H9 (cell line): ENCODE measurements around the gene GRIN2A. TPM values are rescaled to one million over a fixed set of nuclear protein-coding genes. Genes with fewer than 3 reads are reported as not detected.

Experiments
- DNase-seq: peaks from one replicate; pipeline ENCODE4 v3.0.0-alpha.2; 2017
- H2AFZ ChIP-seq: one replicate; pipeline ENCODE4 v1.6.1; 2013; ENCODE audit warnings: mild to moderate bottlenecking, low read length, control low read depth, moderate library complexity
- H2AK5ac ChIP-seq: 2 replicates; pipeline ENCODE4 v1.6.1; 2013; ENCODE audit warnings: low read length, control low read depth, mixed read lengths; ENCODE audit not compliant: insufficient read length
- H2BK120ac ChIP-seq: one replicate; pipeline ENCODE4 v1.6.1; 2013; ENCODE audit warnings: low read depth, mild to moderate bottlenecking, low read length, control low read depth, inconsistent platforms; ENCODE audit not compliant: poor library complexity, severe bottlenecking
- H2BK12ac ChIP-seq: 2 replicates; pipeline ENCODE4 v1.6.1; 2013; ENCODE audit warnings: low read length, control low read depth, mixed read lengths, low read depth; ENCODE audit not compliant: insufficient read length
- H2BK15ac ChIP-seq: 2 replicates; pipeline ENCODE4 v1.6.1; 2013; ENCODE audit warnings: low read depth, low read length, control low read depth
- H2BK20ac ChIP-seq: one replicate; pipeline ENCODE4 v1.6.1; 2013; ENCODE audit warnings: low read depth, mild to moderate bottlenecking, low read length, control low read depth, inconsistent platforms; ENCODE audit not compliant: poor library complexity, severe bottlenecking
- H2BK5ac ChIP-seq: 2 replicates; pipeline ENCODE4 v1.6.1; 2013; ENCODE audit warnings: low read length, control low read depth, mixed read lengths; ENCODE audit not compliant: insufficient read length
- H3K14ac ChIP-seq: 2 replicates; pipeline ENCODE4 v1.6.1; 2013; ENCODE audit warnings: low read length, control low read depth; ENCODE audit not compliant: insufficient read depth
- H3K18ac ChIP-seq: 2 replicates; pipeline ENCODE4 v1.6.1; 2013; ENCODE audit warnings: low read depth, mild to moderate bottlenecking, mixed read lengths, low read length, control low read depth; ENCODE audit not compliant: insufficient read length
- H3K23ac ChIP-seq: 2 replicates; pipeline ENCODE4 v1.6.1; 2013; ENCODE audit warnings: low read length, control low read depth, mixed read lengths, low read depth; ENCODE audit not compliant: insufficient read length
- H3K23me2 ChIP-seq: 2 replicates; pipeline ENCODE4 v1.6.1; 2013; ENCODE audit warnings: low read depth, mild to moderate bottlenecking, mixed read lengths, low read length, control low read depth; ENCODE audit not compliant: insufficient read length, poor library complexity, severe bottlenecking
- H3K27ac ChIP-seq: 2 replicates; pipeline ENCODE4 v1.5.1; 2013; ENCODE audit warnings: low read length, control low read depth, mixed read lengths, low read depth; ENCODE audit not compliant: insufficient read length
- H3K27me3 ChIP-seq: 2 replicates; pipeline ENCODE4 v1.6.1; 2013; ENCODE audit warnings: low read length, control low read depth, inconsistent platforms; ENCODE audit not compliant: insufficient read depth
- H3K4ac ChIP-seq: 2 replicates; pipeline ENCODE4 v1.6.1; 2013; ENCODE audit warnings: low read depth, mild to moderate bottlenecking, control low read depth, inconsistent platforms, low read length, moderate library complexity
- H3K4me1 ChIP-seq: 2 replicates; pipeline ENCODE4 v1.6.1; 2013; ENCODE audit warnings: low read length, control low read depth, inconsistent platforms; ENCODE audit not compliant: insufficient read depth
- H3K4me2 ChIP-seq: 2 replicates; pipeline ENCODE4 v1.6.1; 2013; ENCODE audit warnings: low read length, control low read depth, mixed read lengths; ENCODE audit not compliant: insufficient read length, insufficient read depth
- H3K56ac ChIP-seq: 2 replicates; pipeline ENCODE4 v1.6.1; 2013; ENCODE audit warnings: low read depth, mild to moderate bottlenecking, mixed read lengths, low read length, control low read depth; ENCODE audit not compliant: insufficient read length
- H3K79me1 ChIP-seq: 2 replicates; pipeline ENCODE4 v1.6.1; 2013; ENCODE audit warnings: low read depth, mild to moderate bottlenecking, moderate library complexity, low read length, control low read depth, inconsistent platforms; ENCODE audit not compliant: insufficient read depth, poor library complexity, severe bottlenecking
- H3K79me2 ChIP-seq: 2 replicates; pipeline ENCODE4 v1.6.1; 2013; ENCODE audit warnings: low read length, control low read depth, inconsistent platforms; ENCODE audit not compliant: insufficient read depth
- H3K9ac ChIP-seq: 2 replicates; pipeline ENCODE4 v1.6.1; 2013; ENCODE audit warnings: low read length, control low read depth, mixed read lengths; ENCODE audit not compliant: insufficient read length; ENCODE audit errors: extremely low read depth
- H3K9me3 ChIP-seq: one replicate; pipeline ENCODE4 v1.6.1; 2013; ENCODE audit warnings: low read depth, low read length, inconsistent platforms; ENCODE audit not compliant: control insufficient read depth
- H3T11ph ChIP-seq: one replicate; pipeline ENCODE4 v1.6.1; 2013; ENCODE audit warnings: mild to moderate bottlenecking, low read length, control low read depth, inconsistent platforms
- H4K20me1 ChIP-seq: one replicate; pipeline ENCODE4 v1.6.1; 2013; ENCODE audit not compliant: control insufficient read depth, insufficient read length, insufficient read depth
- H4K5ac ChIP-seq: 2 replicates; pipeline ENCODE4 v1.6.1; 2013; ENCODE audit warnings: low read depth, mild to moderate bottlenecking, mixed read lengths, low read length, control low read depth; ENCODE audit not compliant: insufficient read length
- H4K8ac ChIP-seq: replicated peaks from 2 replicates; pipeline ENCODE4 v1.6.1; 2013; ENCODE audit warnings: low read length, control low read depth, mixed read lengths, low read depth; ENCODE audit not compliant: insufficient read length
- H4K91ac ChIP-seq: 2 replicates; pipeline ENCODE4 v1.6.1; 2013; ENCODE audit warnings: low read depth, mild to moderate bottlenecking, moderate library complexity, mixed read lengths, low read length, control low read depth; ENCODE audit not compliant: insufficient read length
- H3K27ac Mint-ChIP-seq, 3 experiments: 2 replicates in 2 of 3; 3 replicates in 1 of 3; pipeline ENCODE4 v1.8.0; 2020 to 2021; ENCODE audit warnings: mixed read lengths in 3 of 3, mild to moderate bottlenecking in 1 of 3, moderate library complexity in 1 of 3
- H3K27me3 Mint-ChIP-seq: 2 replicates; pipeline ENCODE4 v1.8.0; 2021; ENCODE audit warnings: low read depth, mild to moderate bottlenecking, moderate library complexity, mixed read lengths
- H3K36me3 Mint-ChIP-seq, 3 experiments: 2 replicates in 2 of 3; 3 replicates in 1 of 3; pipeline ENCODE4 v1.8.0; 2020 to 2021; ENCODE audit warnings: low read depth in 3 of 3, mixed read lengths in 3 of 3; ENCODE audit not compliant: insufficient read depth in 1 of 3
- H3K4me1 Mint-ChIP-seq, 2 experiments: 2 replicates each; pipeline ENCODE4 v1.8.0; 2020; ENCODE audit warnings: mixed read lengths in 2 of 2
- H3K4me3 Mint-ChIP-seq, 2 experiments: 2 replicates in 1 of 2; 3 replicates in 1 of 2; pipeline ENCODE4 v1.8.0; 2020 to 2021; ENCODE audit warnings: mild to moderate bottlenecking in 2 of 2, mixed read lengths in 2 of 2, moderate library complexity in 1 of 2
- H3K9me3 Mint-ChIP-seq, 2 experiments: 2 replicates in 1 of 2; 3 replicates in 1 of 2; pipeline ENCODE4 v1.8.0; 2020; ENCODE audit warnings: mild to moderate bottlenecking in 2 of 2, mixed read lengths in 2 of 2, moderate library complexity in 1 of 2
- CTCF ChIP-seq: fragments of 200-600 bp; sonication (generic); conservative IDR thresholded peaks from 3 replicates; pipeline ENCODE4 v1.8.0; 2021; ENCODE audit warnings: antibody characterized with exemption, mild to moderate bottlenecking
- WGBS: extraction: QIAGEN DNeasy Blood & Tissue Kit; methylation state at CpG from one replicate; pipeline ENCODE4 v1.1.7; 2013; ENCODE audit warnings: missing lambda C conversion rate, low lambda C conversion rate, mixed read lengths; ENCODE audit not compliant: insufficient read length; ENCODE audit errors: extremely low coverage; 5-methylcytosine and 5-hydroxymethylcytosine counted together
- total RNA-seq: library from RNA; stranded (reverse); gene quantifications from 2 replicates; pipeline ENCODE4 v1.2.1, GENCODE V29; 2021

GRIN2A gene
- total RNA-seq, 1 experiment from 2014 or later, result 1.5 TPM

- no peak overlapping the region for H3K14ac ChIP-seq
- H2BK15ac ChIP-seq, result no peak overlapping the region
- H2AFZ ChIP-seq, result no peak overlapping the region
- H2BK20ac ChIP-seq, result no peak overlapping the region
- Mint-ChIP-seq H3K4me1 (peaks cover 8 to 10% of the 10 kb centered on the region in 2 experiments), H3K4me3 (no peak overlapping the region), H3K36me3 (no peaks in the 10 kb centered on the region; a peak in 1 of 7 replicates), H3K9me3 (peaks cover 0 to 2% of the 10 kb centered on the region in 2 experiments; a peak in 2 of 5 replicates), H3K27me3 (peaks cover 3% of the 10 kb centered on the region), H3K27ac (no peak overlapping the region; a peak in 1 of 7 replicates)
- WGBS, result no CpG with 5 or more reads among the region's 7 CpGs
- no peak overlapping the region for H3K18ac ChIP-seq
- no peaks in the 10 kb centered on the region for H3K27me3 ChIP-seq
- no peak overlapping the region for H3K56ac ChIP-seq
- H3K4me1 ChIP-seq, result no peaks in the 10 kb centered on the region; the same call in 1 of the 2 replicates
- no peak overlapping the region for H3T11ph ChIP-seq
- no peak overlapping the region for H3K9ac ChIP-seq
- no peak overlapping the region for H2BK5ac ChIP-seq
- no peak overlapping the region for H2AK5ac ChIP-seq
- no peak overlapping the region for H4K91ac ChIP-seq
- H3K23me2 ChIP-seq, result peaks cover 8% of the 10 kb centered on the region
- H2BK12ac ChIP-seq, result no peak overlapping the region
- H3K4ac ChIP-seq, result no peak overlapping the region
- no peak overlapping the region for H3K27ac ChIP-seq
- H3K23ac ChIP-seq, result no peak overlapping the region
- DNase-seq, result no peak
- no peak overlapping the region for H4K8ac ChIP-seq
- TF ChIP-seq CTCF, result no peak
- H4K20me1 ChIP-seq, result no peaks in the 10 kb centered on the region
- no peaks in the 10 kb centered on the region for H3K79me1 ChIP-seq
- no peak overlapping the region for H4K5ac ChIP-seq
- H3K9me3 ChIP-seq, result no peaks in the 10 kb centered on the region
- H3K4me2 ChIP-seq, result no peak overlapping the region
- H3K79me2 ChIP-seq, result no peaks in the 10 kb centered on the region
- H2BK120ac ChIP-seq, result no peak overlapping the region
Observed at GRCh38 chr16:10036956-10037355, 145.3 kb downstream of the GRIN2A start.
